Measurements from ENCODE around the gene LEPROT.

LEPROT gene

DNA sequence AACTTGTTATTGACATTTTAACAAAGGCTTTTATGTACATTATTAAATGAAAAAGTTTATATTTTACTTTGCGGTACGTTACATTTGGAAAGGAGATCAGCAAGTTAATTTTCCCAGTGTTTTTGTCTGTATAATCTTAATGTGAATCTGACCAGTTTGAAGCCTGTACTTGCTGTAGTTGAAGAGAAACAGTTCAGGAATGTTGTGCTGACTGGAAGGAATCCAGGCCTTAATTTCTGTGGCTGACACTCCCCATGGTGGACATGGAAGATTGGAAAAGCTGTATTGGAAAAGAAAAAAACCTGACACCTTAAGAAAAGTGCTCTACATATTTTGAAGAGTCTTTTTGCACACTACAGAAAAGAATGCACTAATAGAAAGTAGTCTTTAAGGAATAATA lies 15.5 kb downstream of the LEPROT start:
- TF ChIP-seq, protein P1, sequence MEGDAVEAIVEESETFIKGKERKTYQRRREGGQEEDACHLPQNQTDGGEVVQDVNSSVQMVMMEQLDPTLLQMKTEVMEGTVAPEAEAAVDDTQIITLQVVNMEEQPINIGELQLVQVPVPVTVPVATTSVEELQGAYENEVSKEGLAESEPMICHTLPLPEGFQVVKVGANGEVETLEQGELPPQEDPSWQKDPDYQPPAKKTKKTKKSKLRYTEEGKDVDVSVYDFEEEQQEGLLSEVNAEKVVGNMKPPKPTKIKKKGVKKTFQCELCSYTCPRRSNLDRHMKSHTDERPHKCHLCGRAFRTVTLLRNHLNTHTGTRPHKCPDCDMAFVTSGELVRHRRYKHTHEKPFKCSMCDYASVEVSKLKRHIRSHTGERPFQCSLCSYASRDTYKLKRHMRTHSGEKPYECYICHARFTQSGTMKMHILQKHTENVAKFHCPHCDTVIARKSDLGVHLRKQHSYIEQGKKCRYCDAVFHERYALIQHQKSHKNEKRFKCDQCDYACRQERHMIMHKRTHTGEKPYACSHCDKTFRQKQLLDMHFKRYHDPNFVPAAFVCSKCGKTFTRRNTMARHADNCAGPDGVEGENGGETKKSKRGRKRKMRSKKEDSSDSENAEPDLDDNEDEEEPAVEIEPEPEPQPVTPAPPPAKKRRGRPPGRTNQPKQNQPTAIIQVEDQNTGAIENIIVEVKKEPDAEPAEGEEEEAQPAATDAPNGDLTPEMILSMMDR (IDR thresholded peaks at IDR 0.05; ENCODE audit: low read depth, low read length) = no peak
- no peak overlapping the region for H3K4me3 ChIP-seq (replicated peaks in 1 of 2; ENCODE audit: low read depth in 2 of 2, low read length in 2 of 2)
- DNase-seq (ENCODE audit: low read depth in 2 of 2) = peak; percentile 39 to 79

DNA sequence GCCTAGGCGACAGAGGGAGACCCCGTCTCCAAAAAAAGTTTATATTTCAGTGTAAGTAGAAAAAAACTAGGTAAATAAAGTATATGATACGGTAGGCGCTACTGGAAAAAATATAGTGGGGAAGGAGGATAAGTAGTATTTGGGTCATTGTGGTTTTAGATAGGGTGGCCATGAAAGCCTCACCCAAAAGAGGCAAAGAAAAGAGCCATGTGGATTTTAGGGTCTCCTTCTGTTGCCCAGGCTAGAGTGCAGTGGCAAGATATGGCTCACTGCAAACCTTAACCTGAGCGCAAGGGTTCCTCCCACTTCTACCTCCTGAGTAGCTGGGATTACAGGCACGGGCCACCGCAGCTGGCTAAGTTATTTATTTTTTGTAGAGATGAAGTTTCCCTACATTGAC lies 17.1 kb downstream of the LEPROT start:
- no peak for DNase-seq (ENCODE audit: low read depth in 2 of 2)
- TF ChIP-seq, protein P1 (IDR thresholded peaks at IDR 0.05; ENCODE audit: low read depth, low read length) = no peak
- no peak overlapping the region for H3K4me3 ChIP-seq (replicated peaks in 1 of 2; ENCODE audit: low read depth in 2 of 2, low read length in 2 of 2)

DNA sequence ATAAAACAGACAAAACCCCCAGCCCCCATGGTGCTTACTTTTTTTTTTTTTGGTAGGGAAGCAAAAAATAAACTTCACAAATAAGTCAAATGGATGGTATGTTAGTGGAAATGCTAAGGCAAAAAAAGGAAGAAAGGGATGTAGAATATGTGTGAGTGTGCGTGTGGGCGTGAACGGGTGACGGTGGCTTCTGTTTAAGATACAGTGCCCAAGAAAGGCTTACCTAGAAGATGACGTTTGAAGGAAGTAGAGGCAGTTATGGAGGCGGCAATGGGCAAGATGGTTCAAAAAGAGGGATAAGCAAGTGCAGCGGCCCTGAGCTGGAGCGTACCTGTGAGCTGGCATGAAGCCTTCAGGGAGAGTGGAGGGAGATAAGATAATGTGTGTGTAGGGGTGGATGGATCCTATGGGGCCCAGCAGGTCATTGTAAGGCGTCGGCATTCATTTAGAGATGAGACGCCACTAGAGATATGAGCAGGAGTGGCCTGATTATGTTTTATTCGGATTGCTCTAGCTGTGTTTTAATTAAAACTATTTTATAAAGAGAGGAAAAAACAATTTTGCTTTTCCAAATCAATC lies 19.9 kb downstream of the LEPROT start:
- TF ChIP-seq, protein P1 (IDR thresholded peaks at IDR 0.05; ENCODE audit: low read depth, low read length) = no peak

DNA sequence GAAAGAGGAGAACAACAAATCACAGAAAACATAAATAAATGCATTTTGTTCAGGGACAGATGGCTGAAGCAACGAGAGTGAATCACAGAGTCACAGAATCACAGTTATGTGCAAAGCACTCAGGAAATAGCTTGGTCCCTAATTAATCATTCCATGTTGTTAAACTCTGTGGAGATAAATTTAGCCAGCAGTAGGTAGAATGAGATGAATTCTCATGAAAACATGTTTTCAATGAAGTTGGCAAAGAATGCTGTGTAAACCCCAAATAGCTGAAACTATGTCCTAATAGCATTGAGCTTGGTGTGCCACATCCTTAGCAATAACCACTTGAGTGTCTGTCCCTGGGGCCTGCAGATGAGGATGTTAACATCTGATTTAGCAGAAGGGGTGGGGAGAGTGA lies 20.4 kb downstream of the LEPROT start:
- H3K4me3 ChIP-seq (replicated peaks in 1 of 2; ENCODE audit: low read depth in 2 of 2, low read length in 2 of 2) = no peak overlapping the region
- TF ChIP-seq, protein P1 (IDR thresholded peaks at IDR 0.05; ENCODE audit: low read depth, low read length) = no peak
- DNase-seq (ENCODE audit: low read depth in 2 of 2) = peak; percentile 48 to 51

More for the DNA sequence above, 19.9 kb downstream of the LEPROT start:
- no peak overlapping the region for H3K4me3 ChIP-seq (replicated peaks in 1 of 2; ENCODE audit: low read depth in 2 of 2, low read length in 2 of 2)
- no peak for DNase-seq (ENCODE audit: low read depth in 2 of 2)

DNA sequence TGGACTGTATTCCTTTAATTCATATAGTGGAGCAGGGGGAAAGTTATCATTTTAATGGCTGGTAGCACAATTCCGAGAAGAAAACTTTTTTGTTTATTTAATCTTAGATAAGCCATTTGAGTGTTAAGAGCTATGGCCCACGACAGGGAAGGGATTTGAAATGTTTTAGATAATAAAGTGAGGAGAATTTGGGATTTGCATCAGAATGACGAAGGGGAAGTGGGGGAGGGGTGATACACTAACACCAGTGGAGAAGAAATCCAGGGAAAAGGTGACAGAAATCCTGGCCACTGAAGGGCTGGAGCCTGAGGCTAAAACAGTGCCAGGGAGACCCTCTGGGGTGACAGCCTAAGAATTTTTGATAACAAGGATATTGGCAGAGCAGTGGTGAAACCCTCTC lies 21.0 kb downstream of the LEPROT start:
- DNase-seq (ENCODE audit: low read depth in 2 of 2) = peak in 1 of 2 donors; percentile 75
- no peak overlapping the region for H3K4me3 ChIP-seq (replicated peaks in 1 of 2; ENCODE audit: low read depth in 2 of 2, low read length in 2 of 2)
- TF ChIP-seq, protein P1 (IDR thresholded peaks at IDR 0.05; ENCODE audit: low read depth, low read length) = no peak

DNA sequence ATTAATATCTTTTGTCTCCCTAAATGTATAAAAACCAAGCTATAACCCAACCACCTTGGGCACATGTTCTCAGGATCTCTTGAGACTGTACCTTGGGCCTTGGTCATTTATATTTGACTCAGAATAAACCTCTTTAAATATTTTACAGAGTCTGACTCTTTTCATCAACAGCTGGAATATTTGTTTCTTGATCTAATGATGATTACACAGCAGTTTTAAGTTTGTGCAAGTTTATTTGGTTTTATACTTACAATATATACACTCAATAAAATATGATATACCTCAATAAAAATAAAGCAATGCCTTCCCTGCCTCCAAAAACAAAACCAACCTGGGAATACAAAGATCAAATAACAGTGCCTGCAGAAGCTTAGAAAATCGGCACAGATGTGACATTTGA lies 22.0 kb downstream of the LEPROT start:
- TF ChIP-seq, protein P1 (IDR thresholded peaks at IDR 0.05; ENCODE audit: low read depth, low read length) = no peak
- no peak for DNase-seq (ENCODE audit: low read depth in 2 of 2)

DNA sequence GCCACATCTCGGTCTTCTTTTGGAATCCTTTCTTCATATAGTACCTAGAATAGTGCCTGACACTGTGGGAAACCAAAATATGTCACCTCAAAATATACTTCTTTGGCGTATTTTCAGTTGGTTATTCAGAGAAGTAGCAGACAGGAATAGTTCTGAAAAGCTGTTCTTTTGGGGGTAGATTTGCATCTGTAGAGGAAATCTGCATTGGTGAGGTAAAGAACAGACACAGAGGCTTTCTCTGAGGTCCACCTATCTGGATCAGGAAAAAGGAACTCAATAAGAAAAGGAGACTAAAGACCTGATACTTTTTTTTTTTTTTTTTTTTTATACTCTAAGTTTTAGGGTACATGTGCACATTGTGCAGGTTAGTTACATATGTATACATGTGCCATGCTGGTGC lies 23.2 kb downstream of the LEPROT start:
- no peak overlapping the region for H3K4me3 ChIP-seq (replicated peaks in 1 of 2; ENCODE audit: low read depth in 2 of 2, low read length in 2 of 2)
- no peak for DNase-seq (ENCODE audit: low read depth in 2 of 2)
- TF ChIP-seq, protein P1 (IDR thresholded peaks at IDR 0.05; ENCODE audit: low read depth, low read length) = no peak

More for the DNA sequence above, 22.0 kb downstream of the LEPROT start:
- no peak overlapping the region for H3K4me3 ChIP-seq (replicated peaks in 1 of 2; ENCODE audit: low read depth in 2 of 2, low read length in 2 of 2)
